Measurements from ENCODE around the gene RTP3. TPM values are rescaled to one million over a fixed set of nuclear protein-coding genes. Genes with fewer than 3 reads are reported as not detected.

Gene RTP3
- polyA plus RNA-seq, 2 of the 4 experiments (the other 2 are of a cell fraction), result not detected

DNA sequence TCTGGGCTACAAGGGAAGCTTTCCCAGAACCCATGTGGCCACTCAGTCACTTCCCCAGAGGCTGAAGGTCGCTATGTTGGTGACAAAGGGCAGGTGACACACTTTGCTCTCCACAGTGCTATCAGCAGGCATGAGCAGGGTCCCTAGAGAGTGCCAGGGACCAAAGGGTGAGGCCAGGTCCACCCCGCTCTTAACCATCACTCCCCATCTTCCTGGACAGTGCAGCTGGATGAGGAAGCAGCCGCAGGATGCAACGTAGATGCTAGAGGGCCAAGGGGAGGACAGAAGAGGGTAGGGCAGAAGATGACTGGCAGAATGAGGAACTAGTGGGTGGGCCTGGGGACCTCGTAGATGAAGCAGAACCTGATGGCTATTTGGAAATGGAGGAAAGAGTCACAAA lies 19.4 kb upstream of the RTP3 start:
- FAIRE-seq (no peak), DNase-seq (ENCODE audit: low read depth in 1 of 2, low spot score in 1 of 2) (no peak), ATAC-seq (no peak)
- POLR2A ChIA-PET, result no interaction called here
- Histone ChIP-seq H3K4me3 (no peak overlapping the region), H3K27ac (no peak overlapping the region), H3K9me3 (0 out of 3 replicates have a peak, but pooled peaks cover 3% of the 10 kb centered on the region), H3K4me1 (no peaks in the 10 kb centered on the region), H3K4me2 (no peak overlapping the region)
- WGBS (ENCODE audit: missing lambda C conversion rate), result 46% methylated on average over 5 of the region's 5 CpGs
- CTCF ChIA-PET, result interaction anchor here (2.0 kb wide), 1 partner anchor 10 kb away, joined by 6 read pairs; no protein-coding TSS in a partner anchor
- no peak for TF ChIP-seq TFCP2L1 (CRISPR knock-in tag; IDR thresholded peaks at IDR 0.05)
- no peak for TF ChIP-seq PHF8 (IDR thresholded peaks at IDR 0.05; ENCODE audit: borderline replicate concordance, low read depth)
- TF ChIP-seq, protein P1, sequence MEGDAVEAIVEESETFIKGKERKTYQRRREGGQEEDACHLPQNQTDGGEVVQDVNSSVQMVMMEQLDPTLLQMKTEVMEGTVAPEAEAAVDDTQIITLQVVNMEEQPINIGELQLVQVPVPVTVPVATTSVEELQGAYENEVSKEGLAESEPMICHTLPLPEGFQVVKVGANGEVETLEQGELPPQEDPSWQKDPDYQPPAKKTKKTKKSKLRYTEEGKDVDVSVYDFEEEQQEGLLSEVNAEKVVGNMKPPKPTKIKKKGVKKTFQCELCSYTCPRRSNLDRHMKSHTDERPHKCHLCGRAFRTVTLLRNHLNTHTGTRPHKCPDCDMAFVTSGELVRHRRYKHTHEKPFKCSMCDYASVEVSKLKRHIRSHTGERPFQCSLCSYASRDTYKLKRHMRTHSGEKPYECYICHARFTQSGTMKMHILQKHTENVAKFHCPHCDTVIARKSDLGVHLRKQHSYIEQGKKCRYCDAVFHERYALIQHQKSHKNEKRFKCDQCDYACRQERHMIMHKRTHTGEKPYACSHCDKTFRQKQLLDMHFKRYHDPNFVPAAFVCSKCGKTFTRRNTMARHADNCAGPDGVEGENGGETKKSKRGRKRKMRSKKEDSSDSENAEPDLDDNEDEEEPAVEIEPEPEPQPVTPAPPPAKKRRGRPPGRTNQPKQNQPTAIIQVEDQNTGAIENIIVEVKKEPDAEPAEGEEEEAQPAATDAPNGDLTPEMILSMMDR (IDR thresholded peaks at IDR 0.05), result no peak

DNA sequence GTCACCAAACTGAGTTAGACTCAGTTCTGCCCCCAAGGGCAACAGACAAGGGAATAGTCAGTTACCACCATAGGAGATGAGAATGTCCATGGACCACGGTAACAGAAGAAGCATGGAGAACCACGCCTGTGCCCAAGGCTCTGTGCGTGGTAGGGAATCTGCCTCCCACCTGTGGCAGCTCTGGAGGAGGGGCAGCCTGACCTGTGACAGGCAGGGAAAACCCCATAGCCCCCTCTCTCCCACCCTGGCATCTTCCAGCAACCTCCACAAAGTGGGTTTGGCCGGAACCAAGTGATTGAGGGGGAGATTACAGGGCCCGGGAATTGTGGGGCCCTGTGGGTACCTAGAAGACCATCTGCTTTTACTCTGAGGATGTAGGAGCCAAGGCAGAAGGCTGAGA lies 18.8 kb upstream of the RTP3 start:
- ChIA-PET POLR2A (no interaction called here), CTCF (no interaction called here)
- Histone ChIP-seq H3K27ac (no peak overlapping the region), H3K4me3 (no peak overlapping the region), H3K4me2 (no peak overlapping the region), H3K4me1 (no peaks in the 10 kb centered on the region), H3K9me3 (0 out of 3 replicates have a peak, but pooled peaks cover 3% of the 10 kb centered on the region)
- DNase-seq (ENCODE audit: low read depth in 1 of 2, low spot score in 1 of 2) (no peak), FAIRE-seq (no peak), ATAC-seq (no peak)
- 0% methylated on average over 1 of the region's 5 CpGs for WGBS (ENCODE audit: missing lambda C conversion rate)
- TF ChIP-seq KDM5A (IDR thresholded peaks at IDR 0.05) (no peak), MAFK (IDR thresholded peaks at IDR 0.05; ENCODE audit: partially characterized antibody) (no peak), RAD21 (conservative IDR thresholded peaks at IDR 0.05 in 1 of 2, IDR thresholded peaks at IDR 0.05 in 1 of 2) (no peak), FOSL2 (IDR thresholded peaks at IDR 0.05) (no peak), FOSL2 (CRISPR knock-in tag; IDR thresholded peaks at IDR 0.05) (no peak), EP300 (IDR thresholded peaks at IDR 0.05) (no peak), RARB (CRISPR knock-in tag; IDR thresholded peaks at IDR 0.05) (no peak), RFX5 (IDR thresholded peaks at IDR 0.05) (no peak), CHD4 (IDR thresholded peaks at IDR 0.05; ENCODE audit: borderline replicate concordance) (no peak), GATA3 (IDR thresholded peaks at IDR 0.05; ENCODE audit: borderline replicate concordance) (no peak), BHLHE40 (IDR thresholded peaks at IDR 0.05; ENCODE audit: low read depth, low read length) (no peak), EHMT2 (IDR thresholded peaks at IDR 0.05; ENCODE audit: low read depth) (no peak)
- TF ChIP-seq, protein P2, sequence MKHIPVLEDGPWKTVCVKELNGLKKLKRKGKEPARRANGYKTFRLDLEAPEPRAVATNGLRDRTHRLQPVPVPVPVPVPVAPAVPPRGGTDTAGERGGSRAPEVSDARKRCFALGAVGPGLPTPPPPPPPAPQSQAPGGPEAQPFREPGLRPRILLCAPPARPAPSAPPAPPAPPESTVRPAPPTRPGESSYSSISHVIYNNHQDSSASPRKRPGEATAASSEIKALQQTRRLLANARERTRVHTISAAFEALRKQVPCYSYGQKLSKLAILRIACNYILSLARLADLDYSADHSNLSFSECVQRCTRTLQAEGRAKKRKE (CRISPR knock-in tag; IDR thresholded peaks at IDR 0.05; ENCODE audit: low read depth), result no peak
- TF ChIP-seq, protein P3, sequence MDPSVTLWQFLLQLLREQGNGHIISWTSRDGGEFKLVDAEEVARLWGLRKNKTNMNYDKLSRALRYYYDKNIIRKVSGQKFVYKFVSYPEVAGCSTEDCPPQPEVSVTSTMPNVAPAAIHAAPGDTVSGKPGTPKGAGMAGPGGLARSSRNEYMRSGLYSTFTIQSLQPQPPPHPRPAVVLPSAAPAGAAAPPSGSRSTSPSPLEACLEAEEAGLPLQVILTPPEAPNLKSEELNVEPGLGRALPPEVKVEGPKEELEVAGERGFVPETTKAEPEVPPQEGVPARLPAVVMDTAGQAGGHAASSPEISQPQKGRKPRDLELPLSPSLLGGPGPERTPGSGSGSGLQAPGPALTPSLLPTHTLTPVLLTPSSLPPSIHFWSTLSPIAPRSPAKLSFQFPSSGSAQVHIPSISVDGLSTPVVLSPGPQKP (IDR thresholded peaks at IDR 0.05; ENCODE audit: low read depth, low read length), result no peak
- TF ChIP-seq, protein P4, sequence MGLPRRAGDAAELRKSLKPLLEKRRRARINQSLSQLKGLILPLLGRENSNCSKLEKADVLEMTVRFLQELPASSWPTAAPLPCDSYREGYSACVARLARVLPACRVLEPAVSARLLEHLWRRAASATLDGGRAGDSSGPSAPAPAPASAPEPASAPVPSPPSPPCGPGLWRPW (IDR thresholded peaks at IDR 0.05), result no peak

DNA sequence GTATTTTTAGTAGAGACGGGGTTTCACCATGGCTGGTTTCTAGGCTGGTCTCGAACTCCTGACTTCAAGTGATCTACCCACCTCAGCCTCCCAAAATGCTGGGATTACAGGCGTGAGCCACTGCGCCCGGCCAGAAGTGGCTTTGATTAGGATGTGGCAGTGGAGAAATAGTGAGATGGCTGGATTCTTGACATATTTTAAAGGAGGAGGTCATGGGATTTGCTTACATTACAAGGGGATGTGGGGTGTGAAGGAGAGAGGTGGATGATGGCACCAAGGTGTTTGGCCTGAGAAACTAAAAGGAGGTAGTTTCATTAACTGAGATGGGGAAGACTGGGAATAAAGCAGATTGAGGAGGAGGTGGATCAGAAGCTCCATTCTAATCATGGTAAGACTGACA lies 18.1 kb upstream of the RTP3 start:
- POLR2A ChIA-PET, result no interaction called here
- WGBS (ENCODE audit: missing lambda C conversion rate), result 33% methylated on average over 4 of the region's 5 CpGs
- CTCF ChIA-PET, result interaction anchor here (1.0 to 1.8 kb wide), 2 partner anchors 10 to 150 kb away, joined by 3 to 11 read pairs; no protein-coding TSS in a partner anchor

More for the DNA sequence above, 18.1 kb upstream of the RTP3 start:
- Histone ChIP-seq H3K4me2 (no peak overlapping the region), H3K4me3 (no peak overlapping the region), H3K9me3 (no peaks in the 10 kb centered on the region), H3K4me1 (no peaks in the 10 kb centered on the region), H3K27ac (no peak overlapping the region)
- ATAC-seq, result no peak
- no peak for TF ChIP-seq FOXS1 (CRISPR knock-in tag; IDR thresholded peaks at IDR 0.05)
- no peak for TF ChIP-seq NFE2L2 (conservative IDR thresholded peaks at IDR 0.05; ENCODE audit: low read length)
- TF ChIP-seq EP300 (IDR thresholded peaks at IDR 0.05), result no peak
- no peak for TF ChIP-seq ZC3H11A (IDR thresholded peaks at IDR 0.05)
- TF ChIP-seq TP53 (CRISPR knock-in tag; IDR thresholded peaks at IDR 0.05), result no peak
- TF ChIP-seq RNF2 (IDR thresholded peaks at IDR 0.05; ENCODE audit: borderline replicate concordance, low read depth), result no peak
- no peak for TF ChIP-seq JUN (IDR thresholded peaks at IDR 0.05)
- FAIRE-seq, result no peak
- no peak for DNase-seq (ENCODE audit: low read depth in 1 of 2, low spot score in 1 of 2)

Data from A549 (cell line).